HCT116 (cell line): ENCODE results near the gene KIAA1549. TPM values are rescaled to one million over a fixed set of nuclear protein-coding genes. Genes with fewer than 3 reads are reported as not detected.

ENCODE experiments used
- ATAC-seq: fragments of 200-7000 bp; cut with Tn5 transposase; 2 replicates; pipeline ENCODE4 v1.9.1; 2020; ENCODE audit warnings: mild to moderate bottlenecking, moderate library complexity
- BruUV-seq: library from RNA; stranded (reverse); fragments of 400-500 nt; replicated peaks from 2 replicates; lab custom pipeline; 2021; lab: Mats Ljungman, UMichigan
- CTCF ChIA-PET: fragments of 300-600 bp; sonication (Branson Sonifier 250); formaldehyde crosslinking; loops from one replicate; lab custom pipeline; 2021; ENCODE audit warnings: antibody characterized with exemption; lab: Charles Lee
- POLR2A ChIA-PET: fragments of 300-600, 350-600 bp; sonication (Branson Sonifier 250); formaldehyde crosslinking; loops from one replicate; lab custom pipeline; 2021; ENCODE audit warnings: antibody characterized with exemption; lab: Charles Lee
- RAD21 ChIA-PET, 2 experiments: fragments of 300-600 bp; sonication (Branson Sonifier 250); formaldehyde crosslinking; loops; one replicate each; lab custom pipeline; 2023; ENCODE audit warnings: low total read pairs in 2 of 2; ENCODE audit not compliant: uncharacterized antibody in 2 of 2, unreplicated experiment in 2 of 2, low non-redundant PET in 1 of 2; lab: Charles Lee
- DNase-seq: peaks from one replicate; pipeline ENCODE4 v3.0.0-alpha.2; 2010; ENCODE audit warnings: low read depth, low spot score
- H2AFZ ChIP-seq: fragments of 200-600 bp; shearing (Covaris generic), sonication (generic); 2 replicates; pipeline ENCODE4 v1.6.1; 2017; ENCODE audit warnings: low read depth, mixed run types, mixed read lengths, antibody characterized with exemption, low read length; ENCODE audit not compliant: poor library complexity, severe bottlenecking
- H3K27ac ChIP-seq: 2 replicates; pipeline ENCODE4 v1.5.1; 2012; ENCODE audit warnings: low read depth, low read length
- H3K27me3 ChIP-seq: fragments of 200-600 bp; sonication (generic); 2 replicates; pipeline ENCODE4 v1.6.1; 2016; ENCODE audit warnings: mixed run types, low read length, mixed read lengths; ENCODE audit not compliant: insufficient read depth
- H3K36me3 ChIP-seq, 2 experiments: fragments of 200-500 bp in 1 of 2; fragments of 200-600 bp in 1 of 2; sonication (Bioruptor generic) in 1 of 2; sonication (generic) in 1 of 2; 2 replicates each; pipeline versions ENCODE4 v1.5.1 to v1.6.1; 2014 to 2016; ENCODE audit warnings: low read length in 2 of 2, inconsistent platforms in 1 of 2, mixed read lengths in 1 of 2, mixed run types in 1 of 2; ENCODE audit not compliant: insufficient read depth in 2 of 2, control insufficient read depth in 1 of 2
- H3K4me1 ChIP-seq, 2 experiments: fragments of 200-600 bp in 1 of 2; sonication (generic) in 1 of 2; 2 replicates each; pipeline versions ENCODE4 v1.5.1 to v1.6.1; 2012 to 2017; ENCODE audit warnings: low read length in 2 of 2, inconsistent platforms in 1 of 2, mild to moderate bottlenecking in 1 of 2, mixed read lengths in 1 of 2, mixed run types in 1 of 2, moderate library complexity in 1 of 2; ENCODE audit not compliant: insufficient read depth in 2 of 2, control insufficient read depth in 1 of 2
- H3K4me2 ChIP-seq: fragments of 200-600 bp; sonication (generic); 2 replicates; pipeline ENCODE4 v1.6.1; 2017; ENCODE audit warnings: mixed run types, low read length, mixed read lengths
- H3K4me3 ChIP-seq, 2 experiments: fragments of 200-600 bp in 1 of 2; sonication (generic) in 1 of 2; replicated peaks in 1 of 2; 2 replicates each; pipeline ENCODE4 v1.5.1; 2011 to 2016; ENCODE audit warnings: low read length in 2 of 2, control low read depth in 1 of 2, low read depth in 1 of 2, mild to moderate bottlenecking in 1 of 2, mixed read lengths in 1 of 2, mixed run types in 1 of 2
- H3K79me2 ChIP-seq: fragments of 200-600 bp; sonication (generic); 2 replicates; pipeline ENCODE4 v1.6.1; 2017; ENCODE audit warnings: mild to moderate bottlenecking, mixed run types, low read length, moderate library complexity, mixed read lengths; ENCODE audit not compliant: insufficient read depth
- H3K9ac ChIP-seq: fragments of 200-600 bp; sonication (generic); 2 replicates; pipeline ENCODE4 v1.6.1; 2016; ENCODE audit warnings: low read length, mixed read lengths
- H3K9me2 ChIP-seq: fragments of 200-600 bp; sonication (generic), shearing (Covaris generic); 2 replicates; pipeline ENCODE4 v1.6.1; 2017; ENCODE audit warnings: mixed run types, mild to moderate bottlenecking, moderate library complexity; ENCODE audit not compliant: insufficient read depth
- H3K9me3 ChIP-seq, 2 experiments: fragments of 200-500 bp in 1 of 2; fragments of 200-600 bp in 1 of 2; sonication (Bioruptor generic) in 1 of 2; sonication (generic) in 1 of 2; 2 replicates each; pipeline ENCODE4 v1.6.1; 2014 to 2017; ENCODE audit warnings: low read length in 2 of 2, mixed read lengths in 2 of 2, inconsistent platforms in 1 of 2, low read depth in 1 of 2, mild to moderate bottlenecking in 1 of 2, mixed run types in 1 of 2, moderate library complexity in 1 of 2; ENCODE audit not compliant: control insufficient read depth in 1 of 2, insufficient read depth in 1 of 2
- H4K20me1 ChIP-seq: fragments of 200-600 bp; sonication (generic), shearing (Covaris generic); 2 replicates; pipeline ENCODE4 v1.6.1; 2017; ENCODE audit warnings: mixed run types, mild to moderate bottlenecking, moderate library complexity; ENCODE audit not compliant: insufficient read depth
- CBX3 ChIP-seq: IDR thresholded peaks from 2 replicates; pipeline ENCODE4 v1.6.1; 2012; ENCODE audit warnings: low read depth
- CEBPB ChIP-seq: IDR thresholded peaks from 2 replicates; pipeline ENCODE4 v1.6.1; 2012; ENCODE audit warnings: low read depth
- EZH2 ChIP-seq: fragments of 200-600 bp; sonication (generic); IDR thresholded peaks from 2 replicates; pipeline ENCODE4 v1.6.1; 2017; ENCODE audit warnings: antibody characterized with exemption, mixed run types
- EZH2phosphoT487 ChIP-seq: fragments of 200-600 bp; IDR thresholded peaks from 2 replicates; pipeline ENCODE4 v1.6.1; 2018; ENCODE audit warnings: antibody characterized with exemption, borderline replicate concordance
- FOSL1 ChIP-seq: IDR thresholded peaks from 2 replicates; pipeline ENCODE4 v1.6.1; 2012; ENCODE audit warnings: low read depth
- JUND ChIP-seq: IDR thresholded peaks from 2 replicates; pipeline ENCODE4 v1.6.1; 2012
- POLR2A ChIP-seq: IDR thresholded peaks from 2 replicates; pipeline ENCODE4 v1.7.0; 2011; ENCODE audit warnings: borderline replicate concordance; ENCODE audit not compliant: insufficient read depth, insufficient read length; ENCODE audit errors: extremely low read depth
- POLR2AphosphoS5 ChIP-seq: IDR thresholded peaks from 2 replicates; pipeline ENCODE4 v1.6.1; 2011; ENCODE audit warnings: mild to moderate bottlenecking, low read depth, low read length, moderate library complexity
- SP1 ChIP-seq: IDR thresholded peaks from 2 replicates; pipeline ENCODE4 v1.6.1; 2012; ENCODE audit warnings: low read depth
- SRF ChIP-seq: IDR thresholded peaks from 2 replicates; pipeline ENCODE4 v1.6.1; 2012; ENCODE audit warnings: low read depth
- ZNF274 ChIP-seq: fragments of 200-500 bp; sonication (Bioruptor generic); IDR thresholded peaks from 2 replicates; pipeline ENCODE4 v1.6.1; 2014; ENCODE audit warnings: mild to moderate bottlenecking, low read depth, low read length, inconsistent platforms
- intact Hi-C: fragments of 100-400 bp; cut with micrococcal nuclease; formaldehyde crosslinking; loops from 2 replicates; pipeline ENCODE4 v1.10.0; 2022
- total RNA-seq: library from RNA; stranded (reverse); gene quantifications from one replicate; pipeline ENCODE4 v1.2.1, GENCODE V29; 2021; ENCODE audit not compliant: unreplicated experiment
- TF ChIP-seq, protein P1 (sequence below): IDR thresholded peaks from 2 replicates; pipeline ENCODE4 v1.6.1; 2011; ENCODE audit warnings: mild to moderate bottlenecking, low read length, moderate library complexity; ENCODE audit not compliant: insufficient replicate concordance; ENCODE audit errors: extremely low read depth
- TF ChIP-seq, protein P2 (sequence below): IDR thresholded peaks from 2 replicates; pipeline ENCODE4 v1.6.1; 2012
- TF ChIP-seq, protein P3 (sequence below): IDR thresholded peaks from 2 replicates; pipeline ENCODE4 v1.6.1; 2012

KIAA1549 gene
- total RNA-seq, 1 experiment from 2014 or later = 3.9 TPM

DNA sequence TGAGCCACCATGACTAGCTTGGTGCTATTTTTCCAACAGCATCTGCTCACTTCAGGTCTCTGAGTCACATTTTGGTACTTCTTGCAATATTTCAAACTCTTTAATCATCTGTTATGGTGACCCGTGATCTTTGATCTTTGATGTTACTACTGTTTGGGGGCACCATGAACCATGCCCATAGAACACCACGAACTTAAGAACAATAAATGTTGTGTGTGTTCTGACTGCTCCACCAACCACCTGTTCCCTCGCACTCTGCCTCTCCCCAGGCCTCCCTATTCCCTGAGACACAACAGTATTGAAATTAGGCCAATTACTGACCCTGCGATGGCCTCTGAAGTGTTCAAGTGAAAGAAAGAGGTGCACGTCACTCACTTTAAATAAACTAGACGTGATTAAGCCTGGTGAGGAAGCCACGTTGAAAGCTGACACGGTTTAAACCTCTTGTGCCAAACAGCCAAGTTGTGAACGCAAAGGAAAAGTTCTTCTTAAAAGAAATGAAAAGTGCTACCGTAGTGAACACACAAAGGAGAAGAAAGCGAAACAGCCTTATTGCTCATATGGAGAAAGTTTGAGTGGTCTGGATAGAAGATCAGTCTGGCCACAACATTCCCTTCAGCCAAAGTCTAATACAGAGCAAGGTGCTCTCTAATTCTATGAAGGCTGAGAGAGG, 156.0 kb downstream of the KIAA1549 start:
- intact Hi-C loops = no loop called here
- Histone ChIP-seq H3K9ac (no peak overlapping the region), H3K79me2 (no peaks in the 10 kb centered on the region), H4K20me1 (no peaks in the 10 kb centered on the region), H3K9me3 (no peaks in the 10 kb centered on the region), H3K27me3 (no peaks in the 10 kb centered on the region; the same call in 1 of the 2 replicates), H3K36me3 (no peaks in the 10 kb centered on the region), H3K4me2 (no peak overlapping the region), H2AFZ (no peak overlapping the region), H3K4me1 (no peaks in the 10 kb centered on the region), H3K4me3 (no peak overlapping the region), H3K27ac (no peak overlapping the region), H3K9me2 (no peaks in the 10 kb centered on the region)
- ChIA-PET CTCF (no interaction called here), RAD21 (no interaction called here), POLR2A (no interaction called here)
- TF ChIP-seq, protein P1, sequence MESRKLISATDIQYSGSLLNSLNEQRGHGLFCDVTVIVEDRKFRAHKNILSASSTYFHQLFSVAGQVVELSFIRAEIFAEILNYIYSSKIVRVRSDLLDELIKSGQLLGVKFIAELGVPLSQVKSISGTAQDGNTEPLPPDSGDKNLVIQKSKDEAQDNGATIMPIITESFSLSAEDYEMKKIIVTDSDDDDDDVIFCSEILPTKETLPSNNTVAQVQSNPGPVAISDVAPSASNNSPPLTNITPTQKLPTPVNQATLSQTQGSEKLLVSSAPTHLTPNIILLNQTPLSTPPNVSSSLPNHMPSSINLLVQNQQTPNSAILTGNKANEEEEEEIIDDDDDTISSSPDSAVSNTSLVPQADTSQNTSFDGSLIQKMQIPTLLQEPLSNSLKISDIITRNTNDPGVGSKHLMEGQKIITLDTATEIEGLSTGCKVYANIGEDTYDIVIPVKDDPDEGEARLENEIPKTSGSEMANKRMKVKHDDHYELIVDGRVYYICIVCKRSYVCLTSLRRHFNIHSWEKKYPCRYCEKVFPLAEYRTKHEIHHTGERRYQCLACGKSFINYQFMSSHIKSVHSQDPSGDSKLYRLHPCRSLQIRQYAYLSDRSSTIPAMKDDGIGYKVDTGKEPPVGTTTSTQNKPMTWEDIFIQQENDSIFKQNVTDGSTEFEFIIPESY = no peak
- TF ChIP-seq SRF = no peak
- TF ChIP-seq SP1 = no peak
- no peak for TF ChIP-seq POLR2A
- TF ChIP-seq EZH2 = no peak
- no peak for TF ChIP-seq POLR2AphosphoS5
- TF ChIP-seq EZH2phosphoT487 = no peak
- TF ChIP-seq, protein P2, sequence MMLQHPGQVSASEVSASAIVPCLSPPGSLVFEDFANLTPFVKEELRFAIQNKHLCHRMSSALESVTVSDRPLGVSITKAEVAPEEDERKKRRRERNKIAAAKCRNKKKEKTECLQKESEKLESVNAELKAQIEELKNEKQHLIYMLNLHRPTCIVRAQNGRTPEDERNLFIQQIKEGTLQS = no peak
- TF ChIP-seq CBX3 = no peak
- no peak for TF ChIP-seq FOSL1
- no peak for TF ChIP-seq JUND
- TF ChIP-seq, protein P3, sequence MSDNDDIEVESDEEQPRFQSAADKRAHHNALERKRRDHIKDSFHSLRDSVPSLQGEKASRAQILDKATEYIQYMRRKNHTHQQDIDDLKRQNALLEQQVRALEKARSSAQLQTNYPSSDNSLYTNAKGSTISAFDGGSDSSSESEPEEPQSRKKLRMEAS = no peak
- no peak for TF ChIP-seq ZNF274
- no peak for TF ChIP-seq CEBPB
- BruUV-seq = no TSS peak
- no peak for ATAC-seq
- no peak for DNase-seq
